ENCODE results near the gene B3GALT4.
A peak's percentile ranks its signal among the peaks of the same experiment; 100 is the strongest.
"Not testable (repeated sequence)": the region's sequence is repeated elsewhere in the genome, so short reads cannot be mapped to it uniquely, and the experiment has no call there.

Gene B3GALT4

DNA sequence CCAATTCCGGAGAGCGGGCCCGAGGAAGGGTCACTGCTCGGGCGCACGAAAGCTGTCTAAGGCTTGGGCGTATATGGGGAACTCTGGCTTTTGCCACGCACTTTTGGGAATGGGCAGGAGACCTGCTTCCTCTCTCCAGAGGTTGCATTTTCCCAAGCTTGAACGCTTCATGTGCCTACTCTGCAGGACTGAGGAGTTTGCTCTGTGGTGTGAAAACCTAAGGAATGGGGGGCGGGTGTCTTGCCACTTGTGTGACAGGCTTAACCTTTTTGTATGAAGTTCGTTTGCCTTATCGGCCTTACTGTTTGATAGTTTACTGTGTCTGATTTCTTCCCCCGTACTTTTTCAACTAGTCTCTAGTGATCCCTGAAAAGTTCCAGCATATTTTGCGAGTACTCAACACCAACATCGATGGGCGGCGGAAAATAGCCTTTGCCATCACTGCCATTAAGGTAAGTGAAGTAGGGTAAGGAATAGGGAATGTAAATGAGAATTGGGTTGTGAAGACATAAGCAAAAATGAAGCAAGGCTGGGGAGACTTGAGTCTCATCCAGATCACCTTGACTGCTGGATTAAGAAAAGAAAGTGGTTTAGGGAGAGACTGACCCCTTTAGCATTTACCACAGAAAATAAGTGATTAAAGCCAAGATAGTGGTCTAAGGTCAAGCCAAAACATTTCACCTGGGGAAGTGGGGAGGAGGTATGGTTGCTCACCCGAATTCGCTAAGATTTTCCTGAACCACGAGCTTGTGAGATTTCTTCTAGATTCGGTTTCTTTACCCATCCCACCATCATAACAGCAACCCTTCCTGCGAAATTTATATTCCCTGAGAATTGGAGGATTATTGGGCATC, 4.4 kb upstream of the B3GALT4 start:
- no peak for DNase-seq (ENCODE audit: low read depth)

- DNase-seq (ENCODE audit: low read depth) = no peak
Measured at GRCh38 chr6:33273129-33273923, 3.6 kb upstream of the B3GALT4 start.

- DNase-seq (ENCODE audit: low read depth) = no peak
Measured at GRCh38 chr6:33273924-33274902, 2.7 kb upstream of the B3GALT4 start.

DNA sequence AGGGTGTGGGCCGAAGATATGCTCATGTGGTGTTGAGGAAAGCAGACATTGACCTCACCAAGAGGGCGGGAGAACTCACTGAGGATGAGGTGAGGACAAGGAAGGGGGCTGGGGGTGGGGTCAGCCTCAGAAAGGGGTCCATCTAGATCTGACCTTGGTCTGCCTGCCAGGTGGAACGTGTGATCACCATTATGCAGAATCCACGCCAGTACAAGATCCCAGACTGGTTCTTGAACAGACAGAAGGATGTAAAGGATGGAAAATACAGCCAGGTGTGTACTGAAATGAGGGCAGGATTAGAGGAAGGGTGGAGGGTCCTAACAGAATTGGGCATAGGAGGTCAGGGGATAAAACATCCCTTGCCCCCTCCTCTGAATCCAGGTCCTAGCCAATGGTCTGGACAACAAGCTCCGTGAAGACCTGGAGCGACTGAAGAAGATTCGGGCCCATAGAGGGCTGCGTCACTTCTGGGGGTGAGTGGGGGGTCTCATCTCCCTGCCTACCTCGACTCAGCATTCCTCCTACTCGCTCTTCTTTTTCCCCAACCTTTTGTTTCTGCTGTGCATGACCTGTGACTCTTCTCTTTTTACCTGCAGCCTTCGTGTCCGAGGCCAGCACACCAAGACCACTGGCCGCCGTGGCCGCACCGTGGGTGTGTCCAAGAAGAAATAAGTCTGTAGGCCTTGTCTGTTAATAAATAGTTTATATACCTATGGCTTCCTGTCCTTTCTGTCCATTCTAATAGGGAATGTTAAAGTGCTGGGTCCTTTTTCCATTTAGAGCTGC, 935 bp upstream of the B3GALT4 start:
- DNase-seq (ENCODE audit: low read depth) = not testable (repeated sequence)

GRCh38 chr6:33276581-33276863, 401 bp upstream of the B3GALT4 start:
- no peak for DNase-seq (ENCODE audit: low read depth)

DNA sequence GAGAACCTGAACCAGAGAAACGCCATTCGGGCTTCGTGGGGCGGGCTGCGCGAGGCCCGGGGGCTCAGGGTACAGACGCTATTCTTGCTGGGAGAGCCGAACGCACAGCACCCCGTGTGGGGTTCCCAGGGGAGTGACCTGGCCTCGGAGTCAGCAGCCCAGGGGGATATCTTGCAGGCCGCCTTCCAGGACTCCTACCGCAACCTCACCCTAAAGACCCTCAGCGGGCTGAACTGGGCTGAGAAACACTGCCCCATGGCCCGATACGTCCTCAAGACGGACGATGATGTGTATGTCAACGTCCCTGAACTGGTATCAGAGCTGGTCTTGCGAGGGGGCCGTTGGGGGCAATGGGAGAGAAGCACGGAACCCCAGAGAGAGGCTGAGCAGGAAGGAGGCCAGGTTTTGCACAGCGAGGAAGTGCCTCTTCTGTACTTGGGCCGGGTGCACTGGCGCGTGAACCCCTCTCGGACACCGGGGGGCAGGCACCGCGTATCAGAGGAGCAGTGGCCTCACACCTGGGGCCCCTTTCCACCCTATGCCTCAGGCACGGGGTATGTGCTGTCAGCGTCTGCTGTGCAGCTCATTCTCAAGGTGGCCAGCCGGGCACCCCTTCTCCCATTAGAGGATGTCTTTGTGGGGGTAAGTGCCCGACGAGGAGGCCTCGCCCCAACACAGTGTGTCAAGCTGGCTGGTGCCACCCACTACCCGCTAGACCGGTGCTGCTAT, 904 bp downstream of the B3GALT4 start:
- DNase-seq (ENCODE audit: low read depth) = no peak

- no peak for DNase-seq (ENCODE audit: low read depth)
Measured at GRCh38 chr6:33278392-33278741, 1.4 kb downstream of the B3GALT4 start.

DNA sequence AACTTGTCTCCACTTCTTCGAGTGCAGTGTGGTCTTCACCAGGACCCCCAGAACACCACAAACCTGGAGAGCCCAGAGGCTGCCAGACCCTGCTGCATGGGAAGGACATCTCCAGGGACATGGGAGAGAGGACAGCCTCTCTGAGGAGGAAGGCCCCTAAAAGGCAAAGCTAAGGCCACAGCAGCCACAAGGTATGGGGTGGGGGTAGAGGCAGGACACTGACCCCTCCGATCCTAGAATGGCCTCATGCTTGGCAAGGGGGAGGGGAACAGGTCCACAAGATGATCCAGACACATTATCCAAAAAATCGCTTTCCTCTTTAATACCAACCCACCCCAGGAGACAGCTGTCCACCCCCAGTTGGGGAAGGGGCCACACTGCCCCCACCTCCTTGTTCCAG, 1.9 kb downstream of the B3GALT4 start:
- DNase-seq (ENCODE audit: low read depth) = no peak

GRCh38 chr6:33279257-33279695, 2.4 kb downstream of the B3GALT4 start:
- no peak for DNase-seq (ENCODE audit: low read depth)

DNA sequence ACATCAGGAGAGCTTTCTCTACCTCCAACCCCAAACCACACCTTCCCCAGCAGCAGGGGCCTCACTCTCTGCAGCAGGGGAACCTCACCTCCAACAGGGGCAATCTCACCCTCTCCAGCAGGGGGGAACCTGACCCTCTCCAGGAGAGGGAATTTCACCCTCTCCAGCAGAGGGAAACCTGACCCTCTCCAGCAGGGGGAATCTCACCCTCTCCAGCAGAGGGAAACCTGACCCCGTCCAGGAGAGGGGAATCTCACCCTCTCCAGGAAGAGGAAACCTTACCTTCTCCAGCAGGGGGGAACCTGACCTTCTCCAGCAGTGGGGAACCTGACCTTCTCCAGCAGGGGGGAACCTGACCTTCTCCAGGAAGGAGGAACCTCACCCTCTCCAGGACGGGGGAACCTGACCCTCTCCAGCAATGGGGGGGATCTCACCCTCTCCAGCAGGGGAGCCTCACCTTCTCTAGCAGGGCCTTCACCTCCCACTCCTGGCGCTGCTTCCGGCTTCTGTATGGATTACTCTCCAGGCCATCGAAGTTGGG, 3.1 kb downstream of the B3GALT4 start:
- no peak for DNase-seq (ENCODE audit: low read depth)

GRCh38 chr6:33280539-33280938, 3.6 kb downstream of the B3GALT4 start:
- no peak for DNase-seq (ENCODE audit: low read depth)

GRCh38 chr6:33285214-33285613, 8.3 kb downstream of the B3GALT4 start:
- not testable (repeated sequence) for DNase-seq (ENCODE audit: low read depth)

DNA sequence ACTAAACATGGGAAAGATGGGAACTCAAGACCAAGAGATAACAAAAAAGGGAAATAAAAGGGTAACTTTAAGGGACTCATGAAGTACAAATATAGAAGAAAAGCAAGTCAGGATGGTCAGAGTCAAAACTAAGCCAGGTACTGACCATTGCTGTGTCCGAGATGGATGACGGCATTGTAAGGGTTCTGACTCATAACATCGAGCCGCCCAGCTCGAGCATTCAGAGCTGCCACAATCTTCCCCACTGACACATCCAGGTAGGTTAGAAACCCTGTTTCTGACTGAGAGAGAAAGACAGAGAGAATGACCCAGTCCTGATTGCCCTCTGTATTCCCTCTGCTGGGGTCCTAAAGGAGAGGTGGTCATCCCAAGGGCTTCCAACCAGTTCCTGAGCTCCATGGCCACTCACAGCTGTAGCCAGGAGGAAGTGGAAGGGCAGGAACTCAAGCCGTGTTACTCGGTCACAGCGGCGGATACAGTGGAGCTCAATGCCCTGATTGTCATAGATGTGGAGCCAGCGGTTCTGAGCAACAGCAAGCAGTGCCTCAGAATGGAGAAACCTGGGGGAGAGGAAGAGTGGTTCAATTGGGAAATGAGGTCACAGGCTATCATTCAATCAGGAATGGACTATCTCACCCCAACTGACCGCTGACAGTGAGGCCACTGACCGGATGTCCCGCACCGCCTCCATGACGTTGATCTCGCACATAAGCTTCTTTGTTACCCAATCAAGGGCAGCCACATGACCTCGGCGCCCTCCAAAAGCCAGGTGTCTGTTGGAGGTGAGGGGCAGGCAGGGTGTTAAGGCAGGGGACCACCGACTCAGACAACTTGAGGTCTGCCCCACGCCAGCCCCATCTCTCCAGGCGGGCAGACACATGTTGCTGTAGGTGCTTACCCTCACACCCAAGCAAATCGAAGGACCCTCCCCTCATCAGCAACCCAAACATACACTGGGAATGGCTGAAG, 10.3 kb downstream of the B3GALT4 start:
- no peak for DNase-seq (ENCODE audit: low read depth)

- no peak for DNase-seq (ENCODE audit: low read depth)
Measured at GRCh38 chr6:33288141-33288920, 11.4 kb downstream of the B3GALT4 start.

- DNase-seq (ENCODE audit: low read depth) = peak; percentile 87
Measured at GRCh38 chr6:33288921-33289783, 12.2 kb downstream of the B3GALT4 start, which contains the start of the genes PFDN6 and WDR46. PFDN6 (plus strand) TSS chr6:33289601; CDS start chr6:33289857, 256 bp downstream. WDR46 (minus strand) TSS chr6:33289239; CDS start chr6:33289170, 69 bp downstream.

DNA sequence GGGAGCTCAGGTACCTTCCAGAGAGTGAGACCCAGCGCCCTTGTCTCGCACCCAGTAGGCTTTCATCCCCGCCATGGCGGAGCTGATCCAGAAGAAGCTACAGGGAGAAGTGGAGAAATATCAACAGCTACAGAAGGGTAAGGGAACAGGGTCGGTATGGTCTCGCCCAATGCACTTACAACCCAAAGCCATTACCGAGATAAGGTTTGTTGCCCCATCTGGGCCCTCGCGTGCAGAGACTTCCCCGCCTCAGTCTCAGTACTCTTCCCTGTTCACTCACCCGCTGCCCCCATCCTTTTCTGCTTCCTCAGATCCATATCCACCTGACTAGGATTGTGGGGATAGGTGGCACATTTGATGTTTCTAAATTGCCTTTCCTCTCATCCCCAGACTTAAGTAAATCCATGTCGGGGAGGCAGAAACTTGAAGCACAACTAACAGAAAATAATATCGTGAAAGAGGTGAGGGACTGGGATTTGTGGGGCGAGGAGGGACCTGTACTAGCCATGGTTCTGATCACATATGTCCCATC, 12.9 kb downstream of the B3GALT4 start:
- DNase-seq (ENCODE audit: low read depth) = no peak

- no peak for DNase-seq (ENCODE audit: low read depth)
Measured at GRCh38 chr6:33290459-33290858, 13.5 kb downstream of the B3GALT4 start.

Data from HS-5 (cell line).